Trophoblast cell (in vitro differentiated cells and primary cell): ENCODE results near the gene NTM.

Experiments used
- DNase-seq, 2 donors: peaks; one replicate each; pipeline ENCODE4 v3.0.0-alpha.2; 2016
- H2AFZ ChIP-seq: 2 replicates; pipeline ENCODE4 v1.6.1; 2013; ENCODE audit warnings: low read length, moderate library complexity, mild to moderate bottlenecking; ENCODE audit not compliant: insufficient read depth, poor library complexity
- H2AK5ac ChIP-seq: 2 replicates; pipeline ENCODE4 v1.6.1; 2013; ENCODE audit warnings: mild to moderate bottlenecking, low read length
- H2BK120ac ChIP-seq: 2 replicates; pipeline ENCODE4 v1.6.1; 2013; ENCODE audit warnings: low read length, mild to moderate bottlenecking, moderate library complexity; ENCODE audit not compliant: insufficient read depth, poor library complexity
- H2BK12ac ChIP-seq: 2 replicates; pipeline ENCODE4 v1.6.1; 2013; ENCODE audit warnings: mild to moderate bottlenecking, low read length, moderate library complexity
- H2BK5ac ChIP-seq: 2 replicates; pipeline ENCODE4 v1.6.1; 2013; ENCODE audit warnings: low read length, low read depth, moderate library complexity, mild to moderate bottlenecking; ENCODE audit not compliant: poor library complexity
- H3K14ac ChIP-seq: 2 replicates; pipeline ENCODE4 v1.6.1; 2013; ENCODE audit warnings: mild to moderate bottlenecking, low read length
- H3K18ac ChIP-seq: 2 replicates; pipeline ENCODE4 v1.6.1; 2013; ENCODE audit warnings: mild to moderate bottlenecking, low read length
- H3K23ac ChIP-seq: 2 replicates; pipeline ENCODE4 v1.6.1; 2013; ENCODE audit warnings: low read length
- H3K27ac ChIP-seq: 2 replicates; pipeline ENCODE4 v1.5.1; 2013; ENCODE audit warnings: low read depth, mild to moderate bottlenecking, inconsistent platforms, low read length, moderate library complexity
- H3K27me3 ChIP-seq: 2 replicates; pipeline ENCODE4 v1.6.1; 2013; ENCODE audit warnings: inconsistent platforms, mild to moderate bottlenecking, low read length, moderate library complexity; ENCODE audit not compliant: insufficient read depth
- H3K36me3 ChIP-seq, 2 experiments: 1 replicate in 1 of 2; 2 replicates in 1 of 2; pipeline ENCODE4 v1.6.1; 2013; ENCODE audit warnings: low read length in 2 of 2, mild to moderate bottlenecking in 2 of 2, moderate library complexity in 1 of 2; ENCODE audit not compliant: insufficient read depth in 2 of 2, control insufficient read depth in 1 of 2
- H3K4ac ChIP-seq: 2 replicates; pipeline ENCODE4 v1.6.1; 2013; ENCODE audit warnings: low read depth, mild to moderate bottlenecking, low read length, moderate library complexity
- H3K4me1 ChIP-seq, 2 experiments: 1 replicate in 1 of 2; 2 replicates in 1 of 2; pipeline ENCODE4 v1.6.1; 2013; ENCODE audit warnings: low read length in 2 of 2, mild to moderate bottlenecking in 2 of 2, moderate library complexity in 1 of 2; ENCODE audit not compliant: insufficient read depth in 2 of 2, control insufficient read depth in 1 of 2
- H3K4me2 ChIP-seq: 2 replicates; pipeline ENCODE4 v1.6.1; 2013; ENCODE audit warnings: inconsistent platforms, mild to moderate bottlenecking, low read length, moderate library complexity
- H3K4me3 ChIP-seq: 2 replicates; pipeline ENCODE4 v1.5.1; 2013; ENCODE audit warnings: mild to moderate bottlenecking, low read depth, low read length, inconsistent platforms
- H3K79me1 ChIP-seq: one replicate; pipeline ENCODE4 v1.6.1; 2013; ENCODE audit warnings: low read length
- H3K79me2 ChIP-seq: 2 replicates; pipeline ENCODE4 v1.6.1; 2013; ENCODE audit warnings: low read length, mild to moderate bottlenecking; ENCODE audit not compliant: control insufficient read depth, insufficient read depth, poor library complexity
- H3K9ac ChIP-seq: 2 replicates; pipeline ENCODE4 v1.6.1; 2013; ENCODE audit warnings: mild to moderate bottlenecking, low read length
- H3K9me3 ChIP-seq: 2 replicates; pipeline ENCODE4 v1.6.1; 2013; ENCODE audit warnings: low read depth, mild to moderate bottlenecking, control low read depth, inconsistent platforms, low read length; ENCODE audit not compliant: insufficient read depth
- H4K12ac ChIP-seq: 2 replicates; pipeline ENCODE4 v1.6.1; 2013; ENCODE audit warnings: low read depth, mild to moderate bottlenecking, low read length, moderate library complexity
- H4K8ac ChIP-seq: 2 replicates; pipeline ENCODE4 v1.6.1; 2013; ENCODE audit warnings: low read depth, mild to moderate bottlenecking, low read length, moderate library complexity
- H4K91ac ChIP-seq: one replicate; pipeline ENCODE4 v1.6.1; 2013; ENCODE audit warnings: low read depth, mild to moderate bottlenecking, low read length, moderate library complexity
- WGBS: extraction: QIAGEN DNeasy Blood & Tissue Kit; methylation state at CpG from one replicate; pipeline ENCODE4 v1.1.7; 2013; ENCODE audit warnings: missing lambda C conversion rate; ENCODE audit not compliant: insufficient read length, insufficient coverage; ENCODE audit errors: extremely low coverage; 5-methylcytosine and 5-hydroxymethylcytosine counted together

The NTM gene

GRCh38 chr11:132222345-132222744, 851.9 kb downstream of the NTM start:
- H2BK120ac ChIP-seq, result no peak overlapping the region
- H2BK5ac ChIP-seq, result no peak overlapping the region
- H3K4me2 ChIP-seq, result no peak overlapping the region

GRCh38 chr11:132226522-132226921, 856.1 kb downstream of the NTM start:
- H3K27me3 ChIP-seq, result no peaks in the 10 kb centered on the region
- no peaks in the 10 kb centered on the region for H3K9me3 ChIP-seq

More at GRCh38 chr11:132222345-132222744, 851.9 kb downstream of the NTM start:
- no peak overlapping the region for H3K23ac ChIP-seq
- H4K91ac ChIP-seq, result no peak overlapping the region
- H3K4me1 ChIP-seq, result no peaks in the 10 kb centered on the region
- H3K18ac ChIP-seq, result no peak overlapping the region
- DNase-seq, result no peak
- H3K79me2 ChIP-seq, result no peaks in the 10 kb centered on the region
- H2AFZ ChIP-seq, result no peak overlapping the region
- H3K9me3 ChIP-seq, result no peaks in the 10 kb centered on the region
- H3K27me3 ChIP-seq, result no peaks in the 10 kb centered on the region
- no peak overlapping the region for H3K27ac ChIP-seq
- H4K12ac ChIP-seq, result no peak overlapping the region
- H3K79me1 ChIP-seq, result no peaks in the 10 kb centered on the region
- no peak overlapping the region for H2BK12ac ChIP-seq
- H3K36me3 ChIP-seq, result no peaks in the 10 kb centered on the region
- no peak overlapping the region for H4K8ac ChIP-seq
- no peak overlapping the region for H3K9ac ChIP-seq
- no CpG with 5 or more reads among the region's 2 CpGs for WGBS
- H3K4ac ChIP-seq, result no peak overlapping the region
- no peak overlapping the region for H2AK5ac ChIP-seq
- H3K4me3 ChIP-seq, result no peak overlapping the region
- no peak overlapping the region for H3K14ac ChIP-seq

GRCh38 chr11:132228746-132229325, 858.4 kb downstream of the NTM start:
- H2BK120ac ChIP-seq, result no peak overlapping the region
- no peak for DNase-seq
- H2AK5ac ChIP-seq, result no peak overlapping the region
- no peaks in the 10 kb centered on the region for H3K4me1 ChIP-seq
- no peak overlapping the region for H2BK5ac ChIP-seq
- H3K4me3 ChIP-seq, result no peak overlapping the region
- no peaks in the 10 kb centered on the region for H3K36me3 ChIP-seq
- no peaks in the 10 kb centered on the region for H3K27me3 ChIP-seq
- no peak overlapping the region for H3K23ac ChIP-seq
- H3K14ac ChIP-seq, result no peak overlapping the region
- H4K12ac ChIP-seq, result no peak overlapping the region
- WGBS, result no CpG with 5 or more reads among the region's 11 CpGs
- no peak overlapping the region for H3K9ac ChIP-seq
- no peak overlapping the region for H3K4ac ChIP-seq
- H3K27ac ChIP-seq, result no peak overlapping the region
- H3K18ac ChIP-seq, result no peak overlapping the region
- H3K9me3 ChIP-seq, result no peaks in the 10 kb centered on the region
- H2AFZ ChIP-seq, result no peak overlapping the region
- H3K4me2 ChIP-seq, result no peak overlapping the region
- H3K79me1 ChIP-seq, result no peaks in the 10 kb centered on the region
- no peak overlapping the region for H2BK12ac ChIP-seq
- H4K8ac ChIP-seq, result no peak overlapping the region
- H3K79me2 ChIP-seq, result no peaks in the 10 kb centered on the region
- no peak overlapping the region for H4K91ac ChIP-seq

More at GRCh38 chr11:132226522-132226921, 856.1 kb downstream of the NTM start:
- DNase-seq, result no peak
- no peaks in the 10 kb centered on the region for H3K4me1 ChIP-seq
- H3K79me1 ChIP-seq, result no peaks in the 10 kb centered on the region
- H3K18ac ChIP-seq, result no peak overlapping the region
- no CpG with 5 or more reads among the region's 4 CpGs for WGBS
- H3K14ac ChIP-seq, result no peak overlapping the region
- no peak overlapping the region for H3K4me2 ChIP-seq
- H4K8ac ChIP-seq, result no peak overlapping the region
- H3K9ac ChIP-seq, result no peak overlapping the region
- H2AK5ac ChIP-seq, result no peak overlapping the region
- no peak overlapping the region for H2AFZ ChIP-seq
- no peaks in the 10 kb centered on the region for H3K79me2 ChIP-seq
- H2BK5ac ChIP-seq, result no peak overlapping the region
- no peak overlapping the region for H3K4me3 ChIP-seq
- no peak overlapping the region for H4K91ac ChIP-seq
- no peak overlapping the region for H3K23ac ChIP-seq
- no peaks in the 10 kb centered on the region for H3K36me3 ChIP-seq
- H3K27ac ChIP-seq, result no peak overlapping the region
- H4K12ac ChIP-seq, result no peak overlapping the region
- no peak overlapping the region for H2BK12ac ChIP-seq
- no peak overlapping the region for H2BK120ac ChIP-seq
- H3K4ac ChIP-seq, result no peak overlapping the region

- Histone ChIP-seq H3K4me2 (no peak overlapping the region), H2BK12ac (no peak overlapping the region), H2BK5ac (no peak overlapping the region), H3K9ac (no peak overlapping the region), H3K27ac (no peak overlapping the region), H2AFZ (no peak overlapping the region), H3K27me3 (no peaks in the 10 kb centered on the region), H3K18ac (no peak overlapping the region), H4K12ac (no peak overlapping the region), H4K91ac (no peak overlapping the region), H3K14ac (no peak overlapping the region), H3K4me3 (no peak overlapping the region), H4K8ac (no peak overlapping the region), H3K23ac (no peak overlapping the region), H3K79me1 (no peaks in the 10 kb centered on the region), H2BK120ac (no peak overlapping the region), H3K79me2 (no peaks in the 10 kb centered on the region), H3K4ac (no peak overlapping the region), H3K4me1 (no peaks in the 10 kb centered on the region), H3K36me3 (no peaks in the 10 kb centered on the region), H3K9me3 (no peaks in the 10 kb centered on the region), H2AK5ac (no peak overlapping the region)
- no CpG with 5 or more reads among the region's 13 CpGs for WGBS
- no peak for DNase-seq
Measured at GRCh38 chr11:132231656-132232347, 861.4 kb downstream of the NTM start.
